Tibial artery (tissue), 4 donors: ENCODE measurements around the gene LAG3.

Experiments
- DNase-seq, 2 donors: peaks; one replicate each; pipeline ENCODE4 v3.0.0-alpha.2; 2019
- H3K27ac ChIP-seq, 2 donors: fragments of 200-600 bp; sonication (generic) in 1 of 2; 1 replicate in 1 of 2; 2 replicates in 1 of 2; pipeline ENCODE4 v1.5.1; 2018 to 2019; ENCODE audit warnings: mild to moderate bottlenecking in 1 of 2
- H3K27me3 ChIP-seq, 2 donors: fragments of 200-600 bp; sonication (generic) in 1 of 2; one replicate each; pipeline versions ENCODE4 v1.5.1 to v1.6.0; 2016 to 2019
- H3K36me3 ChIP-seq, 3 donors: fragments of 200-600 bp; sonication (generic) in 2 of 3; one replicate each; pipeline ENCODE4 v1.5.1; 2016 to 2019; ENCODE audit warnings: mild to moderate bottlenecking in 2 of 3
- H3K4me1 ChIP-seq, 4 donors: fragments of 200-600 bp; sonication (generic) in 2 of 4; 1 replicate in 3 of 4; 2 replicates in 1 of 4; pipeline ENCODE4 v1.5.1; 2016 to 2019
- H3K4me3 ChIP-seq, 2 donors: fragments of 200-600 bp; sonication (generic) in 1 of 2; 1 replicate in 1 of 2; 2 replicates in 1 of 2; pipeline ENCODE4 v1.5.1; 2018 to 2019; ENCODE audit warnings: mild to moderate bottlenecking in 2 of 2
- H3K9me3 ChIP-seq, 3 donors: fragments of 200-600 bp; sonication (generic) in 1 of 3; one replicate each; pipeline ENCODE4 v1.5.1; 2016 to 2019
- CTCF ChIP-seq, 2 experiments: fragments of 200-600 bp in 1 of 2; fragments of 450-650 bp in 1 of 2; IDR thresholded peaks; one replicate each; pipeline ENCODE4 v1.5.1; 2017 to 2019; ENCODE audit warnings: antibody characterized with exemption in 2 of 2, mild to moderate bottlenecking in 1 of 2, moderate library complexity in 1 of 2
- intact Hi-C: fragments of 100-400 bp; cut with DNase I; formaldehyde crosslinking; loops from one replicate; pipeline ENCODE4 v1.15.0; 2023; ENCODE audit warnings: low total_unique reads

Gene LAG3

DNA sequence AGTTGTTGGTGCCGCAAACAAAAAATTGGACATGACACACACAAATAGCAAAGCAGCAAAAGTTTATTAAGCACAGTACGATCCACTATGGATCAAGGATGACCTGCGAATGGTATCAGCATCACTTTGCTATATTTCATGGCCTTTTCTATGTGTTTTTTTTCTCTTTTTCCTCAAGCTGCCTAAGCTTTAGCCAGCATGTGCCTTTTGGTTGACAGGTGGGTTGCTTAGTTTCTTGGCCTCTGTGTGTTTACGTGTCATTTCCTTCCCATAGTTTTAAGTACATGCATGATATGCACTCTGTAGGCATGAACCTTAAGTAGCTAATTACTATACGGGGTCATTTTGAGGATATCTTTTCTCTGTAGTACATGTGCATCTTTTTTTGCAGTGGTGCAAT is 26.8 kb downstream of the LAG3 start:
- Histone ChIP-seq H3K9me3 (no peaks in the 10 kb centered on the region), H3K4me3 (no peak overlapping the region)
- intact Hi-C loops: no loop called here

DNA sequence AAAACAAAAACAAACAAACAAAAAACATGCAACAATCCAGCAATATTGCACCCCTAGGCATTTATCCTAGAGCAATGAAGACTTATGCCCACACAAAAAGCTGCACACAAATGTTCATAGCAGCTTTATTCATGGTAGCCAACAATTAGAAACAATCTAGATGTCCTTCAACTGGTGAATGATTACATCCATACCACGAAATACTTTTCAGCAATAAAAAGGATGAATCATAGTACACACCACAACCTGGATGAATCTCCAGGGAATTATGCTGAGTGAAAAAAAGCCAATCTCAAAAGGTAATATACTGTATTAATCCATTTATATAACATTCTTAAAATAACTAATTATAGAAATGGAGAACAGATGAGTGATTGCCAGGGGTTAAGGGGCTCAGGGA is 34.9 kb downstream of the LAG3 start:
- Histone ChIP-seq H3K4me3 (no peak overlapping the region), H3K9me3 (no peaks in the 10 kb centered on the region), H3K27ac (no peak overlapping the region), H3K4me1 (no peaks in the 10 kb centered on the region), H3K27me3 (no peaks in the 10 kb centered on the region), H3K36me3 (no peaks in the 10 kb centered on the region)
- no peak for DNase-seq
- TF ChIP-seq CTCF (IDR thresholded peaks at IDR 0.05): no peak
- intact Hi-C loops: no loop called here

More for the DNA sequence above, 26.8 kb downstream of the LAG3 start:
- Histone ChIP-seq H3K36me3 (no peaks in the 10 kb centered on the region), H3K27ac (no peak overlapping the region), H3K27me3 (peaks cover 0 to 8% of the 10 kb centered on the region in 2 donors), H3K4me1 (no peaks in the 10 kb centered on the region)
- TF ChIP-seq CTCF (IDR thresholded peaks at IDR 0.05): no peak
- no peak for DNase-seq

DNA sequence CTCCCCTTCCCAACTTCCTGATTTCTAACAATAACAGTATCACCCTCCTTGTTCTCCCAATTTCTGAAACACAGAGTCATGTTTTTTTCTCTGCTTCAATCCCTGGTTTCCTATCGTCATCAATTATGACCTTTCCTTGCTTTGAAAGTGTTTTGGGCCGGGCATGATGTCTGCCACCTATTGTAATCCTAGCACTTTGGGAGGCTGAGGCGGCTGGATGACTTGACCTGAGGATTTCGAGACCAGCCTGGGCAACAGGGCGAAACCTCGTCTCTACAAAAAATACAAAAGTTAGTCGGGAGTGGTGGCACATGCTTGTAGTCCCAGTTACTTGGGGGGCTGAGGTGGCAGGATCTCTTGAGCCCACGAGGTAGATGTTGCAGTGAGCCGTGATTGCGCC is 36.7 kb downstream of the LAG3 start:
- Histone ChIP-seq H3K9me3 (no peaks in the 10 kb centered on the region), H3K4me1 (no peaks in the 10 kb centered on the region), H3K27me3 (no peaks in the 10 kb centered on the region), H3K4me3 (no peak overlapping the region), H3K36me3 (no peaks in the 10 kb centered on the region), H3K27ac (no peak overlapping the region)
- intact Hi-C loops: no loop called here
- no peak for DNase-seq
- TF ChIP-seq CTCF (IDR thresholded peaks at IDR 0.05): no peak

- H3K27ac ChIP-seq: no peak overlapping the region
- no peak for TF ChIP-seq CTCF (IDR thresholded peaks at IDR 0.05)
- intact Hi-C loops: no loop called here
- no peaks in the 10 kb centered on the region for H3K4me1 ChIP-seq
- no peaks in the 10 kb centered on the region for H3K9me3 ChIP-seq
- no peak for DNase-seq
- no peak overlapping the region for H3K4me3 ChIP-seq
- no peaks in the 10 kb centered on the region for H3K36me3 ChIP-seq
- H3K27me3 ChIP-seq: peaks cover 0 to 10% of the 10 kb centered on the region in 2 donors
Measured at GRCh38 chr12:6810758-6811157, 38.4 kb downstream of the LAG3 start.

GRCh38 chr12:6813363-6813762 is 41.0 kb downstream of the LAG3 start:
- no peak for TF ChIP-seq CTCF (IDR thresholded peaks at IDR 0.05)
- Histone ChIP-seq H3K4me1 (no peaks in the 10 kb centered on the region), H3K4me3 (no peak overlapping the region), H3K9me3 (no peaks in the 10 kb centered on the region), H3K36me3 (no peaks in the 10 kb centered on the region), H3K27ac (no peak overlapping the region), H3K27me3 (peaks cover 0 to 14% of the 10 kb centered on the region in 2 donors)
- intact Hi-C loops: no loop called here
- DNase-seq: no peak

GRCh38 chr12:6816598-6816997 is 44.3 kb downstream of the LAG3 start:
- no peak for TF ChIP-seq CTCF (IDR thresholded peaks at IDR 0.05)
- DNase-seq: no peak
- intact Hi-C loops: no loop called here
- no peaks in the 10 kb centered on the region for H3K36me3 ChIP-seq
- no peak overlapping the region for H3K4me3 ChIP-seq
- H3K4me1 ChIP-seq: peaks cover 0 to 6% (median 5%) of the 10 kb centered on the region in 4 donors
- H3K27ac ChIP-seq: no peak overlapping the region
- peaks cover 0 to 43% of the 10 kb centered on the region in 2 donors for H3K27me3 ChIP-seq
- no peaks in the 10 kb centered on the region for H3K9me3 ChIP-seq
